HFF-Myc (cell line): ENCODE results near the gene ABCD4.
"Not testable (repeated sequence)": the region's sequence is repeated elsewhere in the genome, so short reads cannot be mapped to it uniquely, and the experiment has no call there.

ENCODE experiments used
- DNase-seq: peaks from one replicate; pipeline ENCODE4 v3.0.0-alpha.2; 2011; ENCODE audit warnings: low read depth; ENCODE audit errors: extremely low read depth
- H3K4me3 ChIP-seq: replicated peaks from 2 replicates; pipeline ENCODE4 v1.5.1; 2011; ENCODE audit warnings: low read depth, mild to moderate bottlenecking, control low read depth, low read length
- CTCF ChIP-seq: IDR thresholded peaks from 2 replicates; pipeline ENCODE4 v1.5.1; 2012; ENCODE audit warnings: mild to moderate bottlenecking, low read depth, low read length, control low read depth; ENCODE audit errors: missing control alignments

Gene ABCD4

DNA sequence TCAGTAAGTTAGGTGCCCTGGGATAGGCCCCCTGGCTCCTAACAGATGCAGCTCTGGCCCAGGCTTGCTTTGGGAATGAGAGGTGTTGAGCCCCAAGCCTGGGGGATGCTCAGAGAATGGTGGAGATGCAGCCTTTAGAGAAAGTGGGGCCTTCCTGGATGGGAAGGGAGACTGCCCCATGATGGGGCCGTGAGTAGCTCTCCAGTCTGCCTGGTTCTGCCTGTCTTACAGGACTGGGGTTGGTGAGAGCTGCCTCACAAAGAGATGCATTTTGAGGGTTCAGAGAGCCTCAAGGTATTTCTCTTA lies 45.0 kb upstream of the ABCD4 start:
- H3K4me3 ChIP-seq, result no peak overlapping the region
- DNase-seq, result no peak
- no peak for TF ChIP-seq CTCF

- DNase-seq, result no peak
- no peak overlapping the region for H3K4me3 ChIP-seq
These were observed 44.5 kb upstream of the ABCD4 start for GRCh38 chr14:74347097-74347794.

DNA sequence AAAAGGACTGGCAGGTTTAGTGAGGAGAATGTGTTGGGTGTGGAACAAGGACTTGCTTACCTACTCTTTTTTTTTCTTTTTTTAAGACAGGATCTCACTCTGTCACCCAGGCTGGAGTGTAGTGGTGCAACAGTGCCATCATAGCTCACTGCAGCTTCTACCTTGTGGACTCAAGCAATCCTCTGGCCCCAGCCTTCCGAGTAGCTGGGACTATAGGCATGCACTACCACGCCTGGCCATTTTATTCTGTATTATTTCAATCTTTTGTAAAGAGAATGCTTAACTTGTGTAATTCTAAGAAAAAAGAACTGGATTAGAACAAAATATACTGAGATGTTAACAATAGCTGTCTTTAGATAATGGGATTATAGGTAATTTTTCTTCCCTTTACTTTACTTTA lies 43.6 kb upstream of the ABCD4 start:
- no peak for TF ChIP-seq CTCF
- H3K4me3 ChIP-seq, result no peak overlapping the region
- DNase-seq, result no peak

More at GRCh38 chr14:74347097-74347794, 44.5 kb upstream of the ABCD4 start:
- TF ChIP-seq CTCF, result no peak

GRCh38 chr14:74333909-74334308 lies 31.2 kb upstream of the ABCD4 start:
- no peak for TF ChIP-seq CTCF
- H3K4me3 ChIP-seq, result no peak overlapping the region
- DNase-seq, result peak; percentile 62

- DNase-seq, result not testable (repeated sequence)
These were observed 27.3 kb upstream of the ABCD4 start for GRCh38 chr14:74329950-74330552.

DNA sequence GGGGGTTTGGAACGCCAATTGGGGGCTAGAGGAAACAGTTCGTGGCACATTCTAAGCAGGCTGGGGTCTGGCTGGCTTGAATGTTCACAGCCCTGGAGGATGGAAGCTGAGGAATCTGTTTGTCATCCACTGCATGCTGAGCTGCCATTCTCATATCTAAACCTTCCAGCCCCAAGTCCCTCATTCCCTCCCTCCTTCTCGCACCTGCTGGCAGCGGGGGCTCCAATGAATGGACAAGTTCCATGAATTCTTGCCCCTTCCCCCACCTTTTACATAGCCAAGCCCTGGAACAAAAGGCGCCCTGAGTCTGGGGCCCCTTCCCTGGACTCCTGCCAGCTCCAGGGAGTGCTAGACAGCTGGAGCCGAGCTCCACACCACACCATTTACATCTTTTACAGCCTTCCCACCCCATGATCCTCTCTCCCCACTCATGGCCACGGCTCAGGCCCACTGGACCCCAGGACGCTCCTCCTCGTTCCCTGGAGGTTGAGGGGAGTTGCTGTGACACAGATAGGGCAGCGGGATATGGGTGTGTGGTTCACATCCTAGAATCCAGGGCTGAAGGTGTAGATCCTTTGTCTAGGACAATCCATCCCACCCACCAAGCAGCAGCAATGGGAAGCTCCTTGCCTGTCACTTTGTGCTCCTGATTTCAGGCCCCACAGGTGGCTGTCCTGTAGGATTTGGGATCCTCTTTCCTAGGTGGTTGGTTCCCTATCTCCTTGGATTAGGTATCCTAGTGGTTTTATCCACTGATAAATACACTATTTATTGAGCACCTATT lies 23.8 kb upstream of the ABCD4 start:
- H3K4me3 ChIP-seq, result no peak overlapping the region
- no peak for DNase-seq
- no peak for TF ChIP-seq CTCF

More at GRCh38 chr14:74329950-74330552, 27.3 kb upstream of the ABCD4 start:
- not testable (repeated sequence) for H3K4me3 ChIP-seq

GRCh38 chr14:74325446-74325845 lies 22.7 kb upstream of the ABCD4 start:
- TF ChIP-seq CTCF, result no peak
- H3K4me3 ChIP-seq, result no peak overlapping the region
- DNase-seq, result no peak
